Measurements from ENCODE around the gene FFAR4. TPM values are rescaled to one million over a fixed set of nuclear protein-coding genes. Genes with fewer than 3 reads are reported as not detected.

Gene FFAR4
- total and polyA plus RNA-seq, 2 of the 8 experiments (the other 6 are each of a cell fraction or from before 2014, with no cell fraction given) = not detected

- no peak overlapping the region for H3K18ac ChIP-seq (ENCODE audit: extremely low read depth, low read length)
- no peak overlapping the region for H3K4me2 ChIP-seq (ENCODE audit: insufficient read depth in 1 of 2, low read depth in 2 of 2, low read length in 2 of 2)
- DNase-seq (ENCODE audit: low read depth in 1 of 2, low spot score in 2 of 2) (no peak), FAIRE-seq (no peak)
- H3K9ac ChIP-seq (replicated peaks in 1 of 4; ENCODE audit: extremely low read depth in 1 of 4, low read depth in 3 of 4, low read length in 3 of 4) = no peak overlapping the region
- no peak overlapping the region for H3K23ac ChIP-seq (ENCODE audit: insufficient read length)
- 90% methylated on average over 4 of the region's 4 CpGs; no CpG with 5 or more reads in 1 of the 2 experiments for WGBS, 2 experiments (ENCODE audit: extremely low coverage in 1 of 2, insufficient coverage in 1 of 2, insufficient read length in 1 of 2, insufficient replicate concordance in 2 of 2, low coverage in 1 of 2, low lambda C conversion rate in 2 of 2, missing lambda C conversion rate in 1 of 2)
- POLR2A ChIA-PET (ENCODE audit: partially characterized antibody) = interaction anchor here (0.7 kb wide), 1 partner anchor 162 kb away, joined by 3 read pairs; no protein-coding TSS in a partner anchor
- no peak overlapping the region for H2AK5ac ChIP-seq (ENCODE audit: low read depth, low read length)
- no peak overlapping the region for H2BK15ac ChIP-seq (ENCODE audit: low read length)
- H3K79me1 ChIP-seq (ENCODE audit: low read depth, low read length) = no peaks in the 10 kb centered on the region
- no peak overlapping the region for H4K91ac ChIP-seq (replicated peaks; ENCODE audit: insufficient read length, low read length)
- no peak overlapping the region for H2BK20ac ChIP-seq (ENCODE audit: low read length)
- H3K79me2 ChIP-seq (ENCODE audit: control insufficient read depth in 1 of 2, insufficient read depth in 2 of 2, low read length in 2 of 2) = no peaks in the 10 kb centered on the region
- H3K23me2 ChIP-seq (ENCODE audit: low read depth, low read length) = no peaks in the 10 kb centered on the region
- H2BK5ac ChIP-seq (ENCODE audit: low read depth, low read length) = no peak overlapping the region
- no peak overlapping the region for H3K14ac ChIP-seq (ENCODE audit: insufficient read length)
- no peak overlapping the region for H3K4ac ChIP-seq (replicated peaks; ENCODE audit: insufficient read length, low read depth, low read length)
- H3K36me3 ChIP-seq (ENCODE audit: control insufficient read depth in 2 of 4, insufficient read depth in 4 of 4, low read length in 3 of 4) = peaks cover 22 to 70% (median 51%) of the 10 kb centered on the region in 4 experiments
- H3K4me1 ChIP-seq (replicated peaks in 1 of 4; ENCODE audit: control insufficient read depth in 3 of 4, insufficient read depth in 4 of 4, low read length in 3 of 4) = no peaks in the 10 kb centered on the region
- no peak overlapping the region for H3K27ac ChIP-seq (ENCODE audit: low read depth, low read length)
- no peak for TF ChIP-seq GTF2F1 (IDR thresholded peaks at IDR 0.05; ENCODE audit: borderline replicate concordance, low read depth, low read length)
- TF ChIP-seq USF2 (IDR thresholded peaks at IDR 0.05; ENCODE audit: low read length) = no peak
- TF ChIP-seq GABPA (IDR thresholded peaks at IDR 0.05; ENCODE audit: borderline replicate concordance, insufficient read depth, low read length) = no peak
- TF ChIP-seq POLR2A (IDR thresholded peaks at IDR 0.05; ENCODE audit: control extremely low read depth in 1 of 2, low read depth in 2 of 2, low read length in 2 of 2) = no peak
- no peak for TF ChIP-seq TAF7 (optimal IDR thresholded peaks at IDR 0.05; ENCODE audit: borderline replicate concordance, low read depth, low read length)
- no peak overlapping the region for H2BK12ac ChIP-seq (ENCODE audit: low read depth, low read length)
- H3K27me3 ChIP-seq (replicated peaks in 1 of 4; ENCODE audit: control insufficient read depth in 3 of 4, extremely low read depth in 1 of 4, insufficient read depth in 3 of 4, low read length in 3 of 4) = no peaks in the 10 kb centered on the region
- H3K4me3 ChIP-seq (ENCODE audit: extremely low read depth in 1 of 4, insufficient read depth in 2 of 4, low read depth in 3 of 4, low read length in 4 of 4) = no peak overlapping the region
- H4K8ac ChIP-seq (ENCODE audit: extremely low read depth, insufficient read depth, low read length) = no peak overlapping the region
- no peak overlapping the region for H3K56ac ChIP-seq (replicated peaks; ENCODE audit: insufficient read length, low read depth, low read length)
- no peak overlapping the region for H4K5ac ChIP-seq (ENCODE audit: insufficient read length, low read depth, low read length)
- H2BK120ac ChIP-seq (replicated peaks; ENCODE audit: low read depth, low read length) = no peak overlapping the region
- H3K9me3 ChIP-seq (ENCODE audit: insufficient read depth in 2 of 2, low read depth in 1 of 2, low read length in 1 of 2) = peaks cover 16 to 24% of the 10 kb centered on the region in 2 experiments
- no peak overlapping the region for H2AFZ ChIP-seq (ENCODE audit: low read length)
- no peaks in the 10 kb centered on the region for H4K20me1 ChIP-seq (replicated peaks in 1 of 2; ENCODE audit: control insufficient read depth in 1 of 2, insufficient read depth in 2 of 2, low read length in 2 of 2)
- CTCF ChIA-PET (ENCODE audit: partially characterized antibody) = interaction anchor here (1.4 to 1.9 kb wide), 3 partner anchors 9 to 142 kb away, joined by 4 to 7 read pairs (median 7); partner anchors contain the start of gene MYOF
These were observed 47.9 kb upstream of the FFAR4 start for GRCh38 chr10:93518531-93518930.

All from H1 (cell line).